ENCODE data around the gene PDE7B. TPM values are rescaled to one million over a fixed set of nuclear protein-coding genes. Genes with fewer than 3 reads are reported as not detected.

PDE7B gene
- total and polyA plus RNA-seq, 2 of the 8 experiments (the other 6 are each of a cell fraction or from before 2014, with no cell fraction given): not detected

- TF ChIP-seq CHD7 (IDR thresholded peaks at IDR 0.05; ENCODE audit: insufficient replicate concordance, low read length) (no peak), TCF12 (IDR thresholded peaks at IDR 0.05; ENCODE audit: low read depth, low read length) (no peak), POU5F1 (IDR thresholded peaks at IDR 0.05; ENCODE audit: low read depth, low read length) (no peak), SUZ12 (IDR thresholded peaks at IDR 0.05; ENCODE audit: low read length) (no peak), SP4 (IDR thresholded peaks at IDR 0.05; ENCODE audit: low read length) (no peak), HDAC6 (IDR thresholded peaks at IDR 0.05; ENCODE audit: low read depth, low read length) (no peak), KDM1A (IDR thresholded peaks at IDR 0.05; ENCODE audit: borderline replicate concordance, low read length) (no peak), SIRT6 (IDR thresholded peaks at IDR 0.05; ENCODE audit: low read length) (no peak), KDM5A (IDR thresholded peaks at IDR 0.05; ENCODE audit: low read length) (no peak), SRF (IDR thresholded peaks at IDR 0.05; ENCODE audit: low read depth, low read length) (no peak), HDAC2 (IDR thresholded peaks at IDR 0.05; ENCODE audit: borderline replicate concordance in 1 of 2, low read depth in 2 of 2, low read length in 2 of 2) (no peak), JUND (IDR thresholded peaks at IDR 0.05; ENCODE audit: low read length) (no peak), BACH1 (IDR thresholded peaks at IDR 0.05; ENCODE audit: low read length) (no peak), BRCA1 (IDR thresholded peaks at IDR 0.05; ENCODE audit: low read depth, low read length) (no peak)
These were observed 1.7 kb downstream of the PDE7B start (continued) for GRCh38 chr6:135853227-135853626.

All from H1 (cell line).